Measurements from ENCODE around the gene CHI3L2.
"Not testable (repeated sequence)": the region's sequence is repeated elsewhere in the genome, so short reads cannot be mapped to it uniquely, and the experiment has no call there.

CHI3L2 gene

DNA sequence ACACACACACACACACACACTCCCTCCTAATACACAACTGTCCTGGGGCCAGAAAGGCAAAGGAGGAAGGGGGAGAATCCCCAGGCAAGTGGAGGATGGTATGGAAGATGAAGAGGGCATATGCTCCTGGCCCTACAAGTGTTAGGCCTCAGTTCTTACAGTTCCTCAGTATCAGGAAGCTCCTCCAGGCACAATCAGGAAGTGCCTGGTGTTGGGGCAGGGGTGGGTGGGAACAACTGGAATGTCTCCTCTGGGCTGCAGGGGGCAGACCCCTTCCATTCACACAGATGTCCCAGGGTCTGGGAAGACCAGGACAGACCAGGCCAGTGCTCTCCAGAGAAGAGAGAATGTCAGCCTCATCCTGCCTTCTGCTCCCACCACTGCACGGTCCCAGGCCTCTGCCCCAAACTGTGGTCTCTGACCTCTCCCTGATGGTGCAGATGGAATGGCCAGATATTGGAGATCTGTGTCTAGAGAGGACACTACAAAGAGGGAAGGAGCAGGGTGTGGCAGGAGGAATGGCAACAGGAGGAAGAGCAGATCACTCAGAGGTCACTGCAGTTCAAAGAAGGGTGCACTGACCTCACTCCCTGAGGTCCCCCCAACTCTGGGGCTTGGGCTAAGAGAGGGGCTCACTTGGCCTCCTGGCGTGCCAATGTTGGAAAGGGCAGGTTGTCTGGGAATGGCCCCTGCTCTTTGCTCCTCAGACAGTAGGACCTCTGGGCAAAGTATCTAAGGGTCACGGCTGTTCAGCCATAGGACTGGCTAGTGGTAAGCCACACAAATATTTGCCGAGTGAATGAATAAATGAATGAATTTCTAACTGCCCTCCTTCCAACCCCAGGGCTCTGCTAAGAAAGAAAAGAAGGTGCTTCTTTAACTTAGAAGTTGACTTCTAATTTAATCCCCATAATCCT is 24.5 kb upstream of the CHI3L2 start:
- DNase-seq: no peak

- DNase-seq: peak; percentile 77
Observed at GRCh38 chr1:111203681-111204200, 23.8 kb upstream of the CHI3L2 start.

- peak; percentile 61 for DNase-seq
Observed at GRCh38 chr1:111204201-111204982, 23.1 kb upstream of the CHI3L2 start.

- DNase-seq: no peak
Observed at GRCh38 chr1:111204983-111205713, 22.4 kb upstream of the CHI3L2 start.

GRCh38 chr1:111205714-111206050 is 21.8 kb upstream of the CHI3L2 start:
- DNase-seq: no peak

DNA sequence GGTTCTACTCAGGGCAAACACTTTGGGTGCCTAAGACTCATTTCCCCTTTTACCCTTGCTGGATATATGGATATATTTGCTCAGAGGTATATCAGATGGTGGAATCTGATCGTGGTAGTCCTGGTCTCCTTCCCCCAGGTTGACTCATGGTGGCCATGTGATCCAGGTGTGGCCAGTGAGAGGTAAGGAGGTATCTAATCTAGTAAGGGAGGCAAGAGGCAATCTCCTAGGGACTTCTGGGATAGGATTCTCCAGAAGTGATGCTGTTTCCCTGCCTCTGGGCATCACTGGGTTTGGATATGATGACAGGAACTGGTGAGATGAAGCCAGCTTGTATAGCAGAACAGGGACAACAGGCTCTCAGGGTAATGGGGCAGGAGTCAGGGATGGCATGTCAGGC is 18.6 kb upstream of the CHI3L2 start:
- DNase-seq: no peak

GRCh38 chr1:111209622-111210021 is 17.9 kb upstream of the CHI3L2 start:
- no peak for DNase-seq

- no peak for DNase-seq
Observed at GRCh38 chr1:111211921-111212320, 15.6 kb upstream of the CHI3L2 start.

GRCh38 chr1:111212634-111213335 is 14.7 kb upstream of the CHI3L2 start:
- DNase-seq: no peak

- no peak for DNase-seq
Observed at GRCh38 chr1:111213412-111213811, 14.1 kb upstream of the CHI3L2 start.

DNA sequence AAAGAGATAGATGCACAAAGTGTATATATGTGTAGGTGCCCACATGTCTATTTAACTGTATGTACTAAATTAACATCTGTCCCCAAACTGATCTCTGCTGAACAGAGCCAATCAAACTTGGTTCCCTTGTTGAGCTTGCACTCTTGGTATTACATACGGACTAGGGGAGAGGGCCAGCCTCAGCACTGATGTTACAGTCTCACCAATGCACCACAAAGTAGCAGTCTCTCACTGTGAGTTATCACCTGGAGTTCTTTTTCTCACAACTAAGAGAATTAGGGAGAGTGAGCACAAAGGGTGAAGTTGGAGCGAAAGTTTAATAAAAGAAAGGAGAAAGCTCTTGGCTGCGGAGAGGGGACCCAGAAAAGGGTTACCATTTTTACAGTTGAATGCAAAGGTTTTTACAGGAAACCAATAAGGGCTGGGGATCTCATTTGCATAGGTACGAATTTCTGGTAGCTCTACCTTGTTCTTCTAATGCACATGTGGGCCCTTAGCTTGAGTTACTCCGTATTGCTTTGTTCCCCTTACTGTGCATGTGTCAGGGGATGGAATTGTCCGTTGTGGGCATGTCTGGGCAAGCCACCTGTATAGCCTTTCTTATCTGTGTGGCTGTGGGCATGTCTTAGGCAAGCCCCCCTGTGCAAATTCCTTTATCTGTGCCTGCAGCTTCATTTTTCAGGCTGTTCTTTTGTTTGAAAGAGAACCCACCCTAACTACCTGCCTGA is 13.3 kb upstream of the CHI3L2 start:
- DNase-seq: no peak

GRCh38 chr1:111214884-111215283 is 12.6 kb upstream of the CHI3L2 start:
- no peak for DNase-seq

DNA sequence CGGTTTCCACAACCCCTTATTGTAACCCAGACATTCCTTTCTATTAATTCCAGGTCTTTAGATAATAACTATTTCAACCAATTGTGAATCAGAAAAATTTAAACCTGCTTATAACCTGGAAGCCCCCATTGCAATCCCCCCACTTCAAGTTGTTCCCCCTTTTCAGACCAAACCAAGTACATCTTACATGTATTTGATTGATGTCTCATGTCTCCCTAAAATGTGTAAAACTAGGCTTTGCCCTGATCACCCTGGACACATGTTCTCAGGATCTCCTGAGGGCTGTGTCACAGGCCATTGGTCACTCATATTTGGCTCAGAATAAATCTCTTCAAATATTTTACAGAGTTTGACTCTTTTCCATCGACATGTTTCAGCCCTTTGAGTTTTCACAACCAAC is 12.2 kb upstream of the CHI3L2 start:
- not testable (repeated sequence) for DNase-seq

DNA sequence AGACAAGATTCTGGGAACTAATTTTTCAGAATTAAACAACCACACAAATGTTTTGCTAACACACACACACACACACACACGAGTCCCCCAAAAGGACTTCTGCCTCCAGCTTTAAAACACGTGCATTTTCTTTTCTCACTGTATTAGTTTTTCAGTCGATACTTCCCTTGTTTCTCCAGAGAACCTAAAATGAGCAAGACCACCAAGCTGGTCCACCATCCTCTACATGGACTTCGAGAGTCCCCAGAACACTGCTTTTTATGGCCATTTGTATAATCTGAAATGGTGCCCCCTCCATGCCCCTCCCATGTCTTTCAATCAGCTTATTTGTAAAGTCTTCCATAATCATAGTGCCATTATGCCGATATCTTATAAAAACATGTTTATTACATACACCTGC is 10.8 kb upstream of the CHI3L2 start:
- no peak for DNase-seq

GRCh38 chr1:111217183-111217910 is 10.2 kb upstream of the CHI3L2 start:
- DNase-seq: no peak

DNA sequence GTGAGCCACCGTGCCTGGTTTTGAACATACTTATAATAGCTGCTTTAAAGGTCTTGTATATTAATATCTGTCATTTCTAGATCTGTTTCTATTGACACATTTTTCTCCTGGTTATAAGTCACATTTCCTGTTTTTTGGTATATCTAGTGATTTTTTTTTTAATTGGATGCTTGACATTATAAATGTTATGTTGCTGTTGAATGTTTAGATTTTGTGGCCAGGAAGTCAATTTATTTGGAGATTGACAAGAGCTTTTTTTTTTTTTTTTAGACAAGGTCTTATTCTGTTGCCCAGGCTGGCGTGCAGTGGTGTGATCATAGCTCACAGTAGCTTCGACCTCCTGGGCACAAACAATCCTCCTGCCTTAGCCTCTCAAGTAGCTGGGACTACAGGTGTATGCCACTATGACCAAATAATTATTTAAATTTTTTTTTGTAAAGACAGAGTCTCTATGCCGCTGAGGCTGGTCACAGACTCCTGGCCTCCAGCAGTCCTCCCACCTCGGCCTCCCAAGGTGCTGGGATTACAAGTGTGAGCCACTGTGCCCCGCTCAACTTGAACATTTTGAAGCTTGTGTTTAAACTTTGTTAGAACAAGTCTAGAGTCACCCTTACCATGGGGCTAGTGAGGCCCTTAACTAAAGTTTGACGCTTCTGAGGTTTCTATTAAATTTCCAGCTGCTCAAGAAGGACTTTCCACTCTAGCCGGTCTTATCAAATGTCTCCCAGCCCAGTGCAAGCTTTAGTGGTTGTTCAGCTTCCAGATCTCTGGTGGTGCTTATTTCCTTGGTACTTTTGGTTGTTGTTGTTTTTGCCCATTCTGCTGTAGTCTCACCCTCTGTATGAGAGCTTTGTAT is 8.6 kb upstream of the CHI3L2 start:
- DNase-seq: no peak

DNA sequence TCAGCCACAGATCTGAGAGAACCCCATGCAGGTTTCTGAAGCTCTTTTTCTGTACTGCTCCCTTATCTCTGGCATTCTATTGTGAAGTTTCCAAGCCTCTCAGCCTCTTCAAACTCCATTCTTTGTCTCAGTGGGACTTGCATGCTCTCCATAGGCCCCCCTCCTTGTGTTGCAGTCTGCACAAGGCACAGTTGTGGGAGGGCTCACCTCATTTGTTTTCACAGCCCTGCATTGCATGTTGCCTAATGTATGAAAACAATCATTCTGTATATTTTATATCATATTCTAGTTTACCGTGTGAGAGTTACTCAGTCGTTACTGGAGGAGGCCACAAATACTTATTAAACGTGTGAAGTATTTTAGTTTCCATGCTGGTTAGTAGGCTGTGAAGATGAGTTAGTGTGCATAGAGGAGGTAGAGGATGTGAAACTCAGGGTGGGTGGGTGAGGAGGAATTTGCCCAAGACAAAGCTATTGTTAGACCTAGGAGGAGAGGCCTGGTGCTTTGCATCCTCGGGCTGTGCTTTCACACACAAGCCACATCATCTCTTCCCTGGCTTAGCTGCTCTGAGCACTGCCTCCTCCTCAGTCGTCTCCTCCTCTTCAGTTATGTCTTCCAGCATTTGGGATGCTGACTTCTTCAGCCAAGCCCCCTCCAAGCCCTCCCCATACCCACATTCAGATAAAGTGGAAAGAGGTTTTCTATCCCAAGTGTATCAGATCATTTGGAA is 7.8 kb upstream of the CHI3L2 start:
- DNase-seq: no peak

DNA sequence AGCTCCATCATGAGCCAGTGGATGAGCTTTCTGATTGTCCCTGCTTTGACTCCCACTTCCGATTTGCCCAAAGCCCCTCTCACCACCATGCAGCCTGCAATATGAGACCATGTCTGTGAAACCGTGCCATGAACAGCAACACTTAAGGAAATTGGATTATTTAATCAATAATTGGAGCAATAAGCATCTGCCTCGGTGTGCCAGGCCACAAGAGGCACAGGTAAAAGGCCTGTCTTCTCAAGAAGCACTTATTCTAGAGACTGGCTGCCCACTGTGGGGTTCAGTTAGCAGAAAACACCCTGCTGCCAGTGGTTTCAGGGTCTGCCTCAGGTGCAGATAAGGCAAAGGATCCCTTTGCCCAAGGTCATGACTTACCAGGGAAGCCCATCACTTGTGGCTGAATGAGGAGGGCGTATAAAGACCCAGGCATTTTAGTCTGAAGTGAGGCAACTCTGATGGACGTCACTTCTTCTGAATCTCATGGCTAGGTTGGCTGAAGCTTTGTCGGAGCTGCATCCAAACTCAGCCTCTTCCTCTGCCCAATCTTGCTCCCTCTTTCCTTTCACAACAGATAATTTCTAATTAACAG is 7.1 kb upstream of the CHI3L2 start:
- DNase-seq: no peak

GRCh38 chr1:111221276-111221632 is 6.3 kb upstream of the CHI3L2 start:
- no peak for DNase-seq
